ENCODE measurements around the gene IGSF10.
"Not testable (repeated sequence)": the region's sequence is repeated elsewhere in the genome, so short reads cannot be mapped to it uniquely, and the experiment has no call there.

IGSF10 gene, protein sequence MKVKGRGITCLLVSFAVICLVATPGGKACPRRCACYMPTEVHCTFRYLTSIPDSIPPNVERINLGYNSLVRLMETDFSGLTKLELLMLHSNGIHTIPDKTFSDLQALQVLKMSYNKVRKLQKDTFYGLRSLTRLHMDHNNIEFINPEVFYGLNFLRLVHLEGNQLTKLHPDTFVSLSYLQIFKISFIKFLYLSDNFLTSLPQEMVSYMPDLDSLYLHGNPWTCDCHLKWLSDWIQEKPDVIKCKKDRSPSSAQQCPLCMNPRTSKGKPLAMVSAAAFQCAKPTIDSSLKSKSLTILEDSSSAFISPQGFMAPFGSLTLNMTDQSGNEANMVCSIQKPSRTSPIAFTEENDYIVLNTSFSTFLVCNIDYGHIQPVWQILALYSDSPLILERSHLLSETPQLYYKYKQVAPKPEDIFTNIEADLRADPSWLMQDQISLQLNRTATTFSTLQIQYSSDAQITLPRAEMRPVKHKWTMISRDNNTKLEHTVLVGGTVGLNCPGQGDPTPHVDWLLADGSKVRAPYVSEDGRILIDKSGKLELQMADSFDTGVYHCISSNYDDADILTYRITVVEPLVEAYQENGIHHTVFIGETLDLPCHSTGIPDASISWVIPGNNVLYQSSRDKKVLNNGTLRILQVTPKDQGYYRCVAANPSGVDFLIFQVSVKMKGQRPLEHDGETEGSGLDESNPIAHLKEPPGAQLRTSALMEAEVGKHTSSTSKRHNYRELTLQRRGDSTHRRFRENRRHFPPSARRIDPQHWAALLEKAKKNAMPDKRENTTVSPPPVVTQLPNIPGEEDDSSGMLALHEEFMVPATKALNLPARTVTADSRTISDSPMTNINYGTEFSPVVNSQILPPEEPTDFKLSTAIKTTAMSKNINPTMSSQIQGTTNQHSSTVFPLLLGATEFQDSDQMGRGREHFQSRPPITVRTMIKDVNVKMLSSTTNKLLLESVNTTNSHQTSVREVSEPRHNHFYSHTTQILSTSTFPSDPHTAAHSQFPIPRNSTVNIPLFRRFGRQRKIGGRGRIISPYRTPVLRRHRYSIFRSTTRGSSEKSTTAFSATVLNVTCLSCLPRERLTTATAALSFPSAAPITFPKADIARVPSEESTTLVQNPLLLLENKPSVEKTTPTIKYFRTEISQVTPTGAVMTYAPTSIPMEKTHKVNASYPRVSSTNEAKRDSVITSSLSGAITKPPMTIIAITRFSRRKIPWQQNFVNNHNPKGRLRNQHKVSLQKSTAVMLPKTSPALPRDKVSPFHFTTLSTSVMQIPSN (N-terminal part only)

DNA sequence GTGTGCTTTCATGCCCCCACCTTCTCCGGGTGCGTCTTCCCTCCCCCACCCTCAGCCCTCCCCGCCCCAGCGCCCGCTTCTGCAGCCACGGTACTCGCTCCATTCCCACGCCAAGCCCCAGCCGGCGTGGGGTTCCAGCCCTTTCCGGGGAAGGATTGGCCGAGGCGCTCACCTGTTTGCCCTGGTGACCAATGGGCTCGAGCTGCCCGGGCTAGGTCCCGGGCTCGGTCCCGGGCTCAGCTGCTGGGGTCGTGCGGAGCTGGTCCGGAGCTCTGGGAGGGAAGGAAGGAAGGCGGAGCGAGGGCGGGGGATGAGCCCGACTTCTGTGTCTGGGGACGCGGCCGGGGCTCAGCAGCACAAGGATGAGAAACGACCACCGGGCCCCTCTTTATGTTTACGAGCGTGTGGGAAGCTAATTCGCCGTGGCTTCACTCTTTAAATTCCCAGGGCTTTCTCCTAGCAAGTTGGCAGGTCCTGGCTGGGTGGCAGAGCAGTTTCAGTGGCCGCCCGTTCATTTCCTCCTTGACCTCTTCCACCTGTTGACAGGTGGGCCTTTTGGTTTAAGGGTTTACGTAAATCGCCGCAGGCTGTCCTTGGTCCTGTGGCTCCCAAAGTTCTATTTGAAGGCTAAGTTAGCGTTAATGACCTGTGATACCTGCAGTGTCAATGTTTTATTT lies at the start of gene IGSF10:
IGSF10 (minus strand) TSS at position 288 of the 677 bp plus-strand sequence. CDS start 2,352 bp downstream, outside the sequence.
- H3K27me3 Mint-ChIP-seq: peaks cover 71% of the 10 kb centered on the region
- H3K4me1 Mint-ChIP-seq: no peaks in the 10 kb centered on the region
- no peaks in the 10 kb centered on the region for H3K9me3 Mint-ChIP-seq
- no peak within 1 kb of the TSS for H3K27ac Mint-ChIP-seq (ENCODE audit: low read depth)
- no peak within 1 kb of the TSS for H3K4me3 Mint-ChIP-seq
- H3K36me3 Mint-ChIP-seq (ENCODE audit: insufficient read depth): no peaks in the 10 kb centered on the region
- DNase-seq (ENCODE audit: low spot score in 2 of 2): no peak
- ATAC-seq (replicated peaks; ENCODE audit: extremely low read depth, poor library complexity, severe bottlenecking): no peak

- H3K27me3 Mint-ChIP-seq; H3K4me3 Mint-ChIP-seq; ATAC-seq (replicated peaks; ENCODE audit: extremely low read depth, poor library complexity, severe bottlenecking); DNase-seq (ENCODE audit: low spot score in 2 of 2); H3K27ac Mint-ChIP-seq (ENCODE audit: low read depth); H3K36me3 Mint-ChIP-seq (ENCODE audit: insufficient read depth); H3K4me1 Mint-ChIP-seq: not testable (repeated sequence)
- peaks cover 16% of the 10 kb centered on the region for H3K9me3 Mint-ChIP-seq
Measured at GRCh38 chr3:151509468-151510135, 48.7 kb upstream of the IGSF10 start.

GRCh38 chr3:151504606-151505005 lies 43.7 kb upstream of the IGSF10 start:
- Mint-ChIP-seq H3K27ac (ENCODE audit: low read depth) (no peak overlapping the region), H3K9me3 (no peaks in the 10 kb centered on the region), H3K36me3 (ENCODE audit: insufficient read depth) (no peaks in the 10 kb centered on the region), H3K4me3 (no peak overlapping the region), H3K27me3 (peaks cover 14% of the 10 kb centered on the region), H3K4me1 (no peaks in the 10 kb centered on the region)
- DNase-seq (ENCODE audit: low spot score in 2 of 2) (no peak), ATAC-seq (replicated peaks; ENCODE audit: extremely low read depth, poor library complexity, severe bottlenecking) (no peak)

- H3K27ac Mint-ChIP-seq (ENCODE audit: low read depth): no peak overlapping the region
- no peaks in the 10 kb centered on the region for H3K9me3 Mint-ChIP-seq
- DNase-seq (ENCODE audit: low spot score in 2 of 2) (no peak), ATAC-seq (replicated peaks; ENCODE audit: extremely low read depth, poor library complexity, severe bottlenecking) (no peak)
- no peak overlapping the region for H3K4me3 Mint-ChIP-seq
- no peaks in the 10 kb centered on the region for H3K36me3 Mint-ChIP-seq (ENCODE audit: insufficient read depth)
- H3K4me1 Mint-ChIP-seq: no peaks in the 10 kb centered on the region
- peaks cover 14% of the 10 kb centered on the region for H3K27me3 Mint-ChIP-seq
Measured at GRCh38 chr3:151503074-151503473, 42.2 kb upstream of the IGSF10 start.

DNA sequence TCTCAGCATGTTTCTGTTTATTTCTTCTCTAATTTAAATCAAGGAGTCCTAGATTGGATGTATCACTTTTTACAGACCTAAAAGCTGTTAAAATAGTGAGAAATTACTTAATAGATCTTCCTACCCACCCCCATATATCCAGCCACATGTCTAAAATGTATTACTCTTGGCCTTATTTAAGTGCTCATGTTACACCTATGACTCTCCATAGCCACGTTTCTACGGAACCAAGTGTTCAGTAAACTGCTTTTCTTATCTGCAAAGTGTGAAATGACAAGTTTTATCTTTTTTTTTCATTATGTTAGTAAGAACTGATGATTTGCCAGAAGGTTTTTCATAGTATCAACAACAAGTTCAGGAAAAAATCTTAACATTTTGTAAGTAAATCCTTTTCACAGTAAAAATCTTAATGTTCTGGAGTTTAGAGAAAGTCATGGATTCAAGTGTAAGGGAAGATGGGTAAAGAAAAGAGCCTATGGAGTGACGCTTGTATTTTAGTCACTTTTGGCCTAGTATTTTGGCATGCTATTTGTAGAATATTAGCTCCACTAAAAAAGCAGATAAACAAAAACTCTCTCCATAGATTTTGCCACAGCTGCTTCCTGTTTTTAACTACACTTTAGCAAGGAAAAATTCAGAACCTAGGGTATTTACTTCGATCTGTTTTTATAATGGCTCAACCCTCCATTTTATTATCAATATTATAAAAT lies 41.2 kb upstream of the IGSF10 start:
- Mint-ChIP-seq H3K9me3 (no peaks in the 10 kb centered on the region), H3K27ac (ENCODE audit: low read depth) (no peak overlapping the region), H3K27me3 (peaks cover 14% of the 10 kb centered on the region), H3K4me1 (no peaks in the 10 kb centered on the region), H3K4me3 (no peak overlapping the region), H3K36me3 (ENCODE audit: insufficient read depth) (no peaks in the 10 kb centered on the region)
- no peak for ATAC-seq (replicated peaks; ENCODE audit: extremely low read depth, poor library complexity, severe bottlenecking)
- no peak for DNase-seq (ENCODE audit: low spot score in 2 of 2)

DNA sequence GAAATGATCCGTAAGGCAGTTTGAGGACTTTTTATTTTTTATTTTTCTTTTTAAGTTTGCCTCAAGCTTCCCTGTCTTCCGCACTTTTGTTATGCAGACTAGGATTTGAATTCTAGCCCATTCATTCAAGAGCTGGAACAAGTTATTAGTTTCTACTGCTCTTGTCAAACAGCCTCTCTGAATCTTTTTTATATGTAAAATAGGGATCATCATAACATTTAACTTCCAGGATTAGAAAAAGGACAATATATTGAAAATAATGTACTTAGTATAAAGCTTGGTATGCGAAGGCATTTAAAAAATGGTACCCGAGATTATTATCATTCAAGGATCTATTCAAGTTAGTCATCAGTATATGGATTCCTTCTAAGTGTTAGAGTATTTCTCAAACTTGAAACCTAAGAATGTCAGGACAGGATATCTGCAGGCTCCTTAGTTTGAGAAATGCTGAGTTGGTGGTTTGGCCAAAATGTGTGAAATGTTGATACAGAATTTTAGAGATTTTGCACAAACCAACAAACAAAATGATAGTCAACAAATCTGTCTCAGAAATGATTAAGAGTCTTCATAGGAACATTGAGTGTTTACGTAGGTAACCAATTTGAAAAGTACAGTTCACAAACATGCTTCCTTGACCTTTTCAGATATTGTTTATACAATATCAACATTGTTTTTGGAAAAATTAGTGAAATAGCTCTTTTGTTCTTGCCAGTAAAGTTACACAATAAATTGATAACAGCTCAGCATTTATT lies 40.5 kb upstream of the IGSF10 start:
- Mint-ChIP-seq H3K27me3 (peaks cover 14% of the 10 kb centered on the region), H3K36me3 (ENCODE audit: insufficient read depth) (no peaks in the 10 kb centered on the region), H3K9me3 (no peaks in the 10 kb centered on the region), H3K4me1 (no peaks in the 10 kb centered on the region), H3K27ac (ENCODE audit: low read depth) (no peak overlapping the region), H3K4me3 (no peak overlapping the region)
- ATAC-seq (replicated peaks; ENCODE audit: extremely low read depth, poor library complexity, severe bottlenecking) (no peak), DNase-seq (ENCODE audit: low spot score in 2 of 2) (no peak)

DNA sequence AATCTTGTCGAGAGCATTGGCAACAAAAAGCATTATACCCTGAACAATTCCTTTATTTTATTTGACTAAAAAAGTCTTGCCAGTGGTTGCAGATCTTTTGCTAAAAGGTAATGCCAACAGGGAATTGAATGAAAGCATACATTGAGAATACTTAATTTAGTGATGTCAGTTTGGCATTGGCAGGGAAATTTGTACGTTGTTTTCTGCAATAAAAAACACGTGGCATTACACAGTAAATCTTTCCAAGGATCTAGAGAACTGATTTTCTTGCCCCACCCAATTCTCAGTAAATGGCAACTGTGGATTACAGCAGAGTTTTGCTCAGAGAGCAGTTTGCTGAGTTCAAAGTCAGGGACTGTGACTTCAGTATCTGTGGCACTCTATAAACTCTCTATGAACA lies 38.3 kb upstream of the IGSF10 start:
- no peaks in the 10 kb centered on the region for H3K36me3 Mint-ChIP-seq (ENCODE audit: insufficient read depth)
- H3K27ac Mint-ChIP-seq (ENCODE audit: low read depth): no peak overlapping the region
- ATAC-seq (replicated peaks; ENCODE audit: extremely low read depth, poor library complexity, severe bottlenecking) (no peak), DNase-seq (ENCODE audit: low spot score in 2 of 2) (no peak)
- H3K4me1 Mint-ChIP-seq: no peaks in the 10 kb centered on the region
- H3K4me3 Mint-ChIP-seq: no peak overlapping the region
- peaks cover 13% of the 10 kb centered on the region for H3K27me3 Mint-ChIP-seq
- no peaks in the 10 kb centered on the region for H3K9me3 Mint-ChIP-seq

DNA sequence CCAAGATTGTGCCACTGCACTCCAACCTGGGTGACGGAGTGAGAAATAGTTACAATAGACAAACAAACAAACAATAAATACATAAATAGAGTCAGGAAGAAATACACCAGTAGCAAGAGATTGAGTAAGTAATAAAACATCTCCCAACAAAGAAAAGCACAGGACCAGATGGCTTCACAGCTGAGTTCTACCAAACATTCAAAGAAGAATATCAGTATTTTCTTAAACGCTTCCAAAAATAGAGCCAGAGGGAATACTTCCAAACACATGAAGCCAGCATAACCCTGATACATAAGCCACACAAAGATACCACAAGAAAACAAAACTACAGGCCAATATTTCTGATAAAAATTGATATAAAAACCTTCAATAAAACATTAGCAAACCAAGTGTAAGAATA lies 30.7 kb upstream of the IGSF10 start:
- no peak for DNase-seq (ENCODE audit: low spot score in 2 of 2)
- Mint-ChIP-seq H3K9me3 (no peaks in the 10 kb centered on the region), H3K4me1 (no peaks in the 10 kb centered on the region), H3K27me3 (peaks cover 23% of the 10 kb centered on the region), H3K36me3 (ENCODE audit: insufficient read depth) (no peaks in the 10 kb centered on the region), H3K4me3 (no peak overlapping the region), H3K27ac (ENCODE audit: low read depth) (no peak overlapping the region)
- no peak for ATAC-seq (replicated peaks; ENCODE audit: extremely low read depth, poor library complexity, severe bottlenecking)

GRCh38 chr3:151487833-151488232 lies 27.0 kb upstream of the IGSF10 start:
- H3K27me3 Mint-ChIP-seq: peaks cover 52% of the 10 kb centered on the region
- not testable (repeated sequence) for ATAC-seq (replicated peaks; ENCODE audit: extremely low read depth, poor library complexity, severe bottlenecking); H3K27ac Mint-ChIP-seq (ENCODE audit: low read depth); H3K4me1 Mint-ChIP-seq; DNase-seq (ENCODE audit: low spot score in 2 of 2); H3K9me3 Mint-ChIP-seq; H3K4me3 Mint-ChIP-seq; H3K36me3 Mint-ChIP-seq (ENCODE audit: insufficient read depth)

DNA sequence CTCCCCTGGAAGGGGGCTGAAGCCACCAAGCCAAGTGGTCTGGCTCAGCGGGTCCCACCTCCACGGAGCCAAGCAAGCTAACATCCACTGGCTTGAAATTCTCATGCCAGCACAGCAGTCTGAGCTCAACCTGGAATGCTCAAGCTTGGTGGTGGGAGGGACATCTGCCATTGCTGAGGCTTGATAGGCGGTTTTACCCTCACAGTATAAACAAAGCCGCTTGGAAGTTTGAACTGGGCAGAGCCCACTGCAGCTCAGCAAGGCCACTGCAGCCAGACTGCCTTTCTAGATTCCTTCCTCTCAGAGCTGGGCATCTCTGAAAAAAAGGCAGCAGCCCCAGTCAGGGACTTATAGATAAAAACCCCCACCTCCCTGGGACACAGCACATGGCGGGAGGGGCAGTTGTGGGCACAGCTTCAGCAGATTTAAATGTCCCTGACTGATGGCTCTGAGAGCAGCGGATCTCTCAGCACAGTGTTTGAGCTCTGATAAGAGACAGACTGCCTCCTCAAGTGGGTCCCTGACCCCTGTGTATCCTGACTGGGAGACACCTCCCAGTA lies 23.2 kb upstream of the IGSF10 start:
- H3K27me3 Mint-ChIP-seq: peaks cover 64% of the 10 kb centered on the region
- no peak for DNase-seq (ENCODE audit: low spot score in 2 of 2)
- H3K9me3 Mint-ChIP-seq: peaks cover 15% of the 10 kb centered on the region
- ATAC-seq (replicated peaks; ENCODE audit: extremely low read depth, poor library complexity, severe bottlenecking): no peak
- no peak overlapping the region for H3K27ac Mint-ChIP-seq (ENCODE audit: low read depth)
- H3K4me1 Mint-ChIP-seq: no peaks in the 10 kb centered on the region
- no peak overlapping the region for H3K4me3 Mint-ChIP-seq
- H3K36me3 Mint-ChIP-seq (ENCODE audit: insufficient read depth): no peaks in the 10 kb centered on the region
